HG03066 (cell line): ENCODE data around the gene ADTRP.

ENCODE experiments used
- ATAC-seq: cut with Tn5 transposase; IDR thresholded peaks from one replicate; pipeline ENCODE4 v1.9.1; 2021; ENCODE audit warnings: low read depth; ENCODE audit not compliant: unreplicated experiment

ADTRP gene

GRCh38 chr6:11775791-11776409 is 2.7 kb downstream of the ADTRP start:
- ATAC-seq, result no peak

- no peak for ATAC-seq
Measured at GRCh38 chr6:11774426-11774825, 4.2 kb downstream of the ADTRP start.

- ATAC-seq, result no peak
Measured at GRCh38 chr6:11773581-11773980, 5.0 kb downstream of the ADTRP start.

GRCh38 chr6:11773013-11773412 is 5.6 kb downstream of the ADTRP start:
- no peak for ATAC-seq

GRCh38 chr6:11772109-11772825 is 6.3 kb downstream of the ADTRP start:
- ATAC-seq, result no peak

- ATAC-seq, result no peak
Measured at GRCh38 chr6:11771473-11772048, 7.0 kb downstream of the ADTRP start.

GRCh38 chr6:11770546-11771466 is 7.8 kb downstream of the ADTRP start:
- no peak for ATAC-seq

- ATAC-seq, result no peak
Measured at GRCh38 chr6:11769811-11770545, 8.6 kb downstream of the ADTRP start.

- ATAC-seq, result no peak
Measured at GRCh38 chr6:11769244-11769643, 9.4 kb downstream of the ADTRP start.

- no peak for ATAC-seq
Measured at GRCh38 chr6:11767978-11768756, 10.4 kb downstream of the ADTRP start.

GRCh38 chr6:11767458-11767857 is 11.1 kb downstream of the ADTRP start:
- ATAC-seq, result no peak

GRCh38 chr6:11766589-11767450 is 11.8 kb downstream of the ADTRP start:
- no peak for ATAC-seq

- ATAC-seq, result no peak
Measured at GRCh38 chr6:11766043-11766442, 12.6 kb downstream of the ADTRP start.

GRCh38 chr6:11764250-11764604 is 14.4 kb downstream of the ADTRP start:
- no peak for ATAC-seq

- ATAC-seq, result no peak
Measured at GRCh38 chr6:11763460-11764249, 14.9 kb downstream of the ADTRP start.

GRCh38 chr6:11762794-11763459 is 15.7 kb downstream of the ADTRP start:
- ATAC-seq, result no peak
